Measurements from ENCODE around the gene ERFL.

The ERFL gene

DNA sequence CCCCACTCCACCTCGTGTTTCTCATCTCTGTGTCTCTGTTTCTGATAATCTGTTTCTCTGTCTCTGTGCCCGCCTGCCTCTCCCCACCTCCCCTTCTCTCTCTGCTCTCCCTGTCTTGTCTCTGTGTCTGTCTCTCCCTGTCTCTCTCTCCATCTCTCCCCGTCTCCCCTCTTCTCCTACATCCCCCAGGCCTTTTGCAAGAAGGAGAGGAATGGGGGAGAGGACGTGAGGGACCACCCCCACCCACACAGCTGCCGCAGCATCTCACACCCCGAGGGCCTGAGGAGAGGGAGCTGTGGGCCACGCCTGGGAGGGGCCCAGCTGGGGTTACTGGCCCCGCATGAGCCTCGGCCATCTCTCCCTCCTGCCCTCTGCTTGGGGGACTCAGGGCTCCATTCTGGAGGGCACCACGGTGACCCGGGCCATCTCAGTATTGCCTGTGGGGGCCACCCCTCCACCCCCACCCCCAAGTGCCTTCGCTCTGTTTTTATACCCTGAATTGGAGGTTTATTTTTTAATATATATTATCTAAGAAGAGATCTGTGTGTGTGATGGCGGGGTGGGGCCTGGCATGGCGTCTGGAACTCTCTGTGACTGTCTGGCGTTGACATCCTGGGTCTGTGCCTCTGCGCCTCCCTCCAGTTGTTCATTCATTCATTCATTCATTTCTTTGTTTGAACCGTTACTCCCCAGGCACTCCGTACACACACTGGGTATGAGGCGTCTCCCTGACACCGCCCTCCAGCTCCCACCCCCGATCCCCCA is 21.2 kb downstream of the ERFL start:
- Histone ChIP-seq H3K4me3 (replicated peaks; ENCODE audit: insufficient read depth, low read length) (no peak overlapping the region), H3K27me3 (ENCODE audit: insufficient read depth, poor library complexity, severe bottlenecking) (peaks cover 11% of the 10 kb centered on the region), H3K27ac (replicated peaks) (no peak overlapping the region)
- no peak for DNase-seq (ENCODE audit: low read depth in 1 of 2, low spot score in 1 of 2)
- TF ChIP-seq POLR2AphosphoS5 (IDR thresholded peaks at IDR 0.05; ENCODE audit: low read depth), result 0 out of 2 replicates have a peak, but pooled peaks have one; percentile 20
- TF ChIP-seq, protein P1, sequence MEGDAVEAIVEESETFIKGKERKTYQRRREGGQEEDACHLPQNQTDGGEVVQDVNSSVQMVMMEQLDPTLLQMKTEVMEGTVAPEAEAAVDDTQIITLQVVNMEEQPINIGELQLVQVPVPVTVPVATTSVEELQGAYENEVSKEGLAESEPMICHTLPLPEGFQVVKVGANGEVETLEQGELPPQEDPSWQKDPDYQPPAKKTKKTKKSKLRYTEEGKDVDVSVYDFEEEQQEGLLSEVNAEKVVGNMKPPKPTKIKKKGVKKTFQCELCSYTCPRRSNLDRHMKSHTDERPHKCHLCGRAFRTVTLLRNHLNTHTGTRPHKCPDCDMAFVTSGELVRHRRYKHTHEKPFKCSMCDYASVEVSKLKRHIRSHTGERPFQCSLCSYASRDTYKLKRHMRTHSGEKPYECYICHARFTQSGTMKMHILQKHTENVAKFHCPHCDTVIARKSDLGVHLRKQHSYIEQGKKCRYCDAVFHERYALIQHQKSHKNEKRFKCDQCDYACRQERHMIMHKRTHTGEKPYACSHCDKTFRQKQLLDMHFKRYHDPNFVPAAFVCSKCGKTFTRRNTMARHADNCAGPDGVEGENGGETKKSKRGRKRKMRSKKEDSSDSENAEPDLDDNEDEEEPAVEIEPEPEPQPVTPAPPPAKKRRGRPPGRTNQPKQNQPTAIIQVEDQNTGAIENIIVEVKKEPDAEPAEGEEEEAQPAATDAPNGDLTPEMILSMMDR (IDR thresholded peaks at IDR 0.05; ENCODE audit: insufficient read depth, low read length), result no peak
- TF ChIP-seq, protein P2, sequence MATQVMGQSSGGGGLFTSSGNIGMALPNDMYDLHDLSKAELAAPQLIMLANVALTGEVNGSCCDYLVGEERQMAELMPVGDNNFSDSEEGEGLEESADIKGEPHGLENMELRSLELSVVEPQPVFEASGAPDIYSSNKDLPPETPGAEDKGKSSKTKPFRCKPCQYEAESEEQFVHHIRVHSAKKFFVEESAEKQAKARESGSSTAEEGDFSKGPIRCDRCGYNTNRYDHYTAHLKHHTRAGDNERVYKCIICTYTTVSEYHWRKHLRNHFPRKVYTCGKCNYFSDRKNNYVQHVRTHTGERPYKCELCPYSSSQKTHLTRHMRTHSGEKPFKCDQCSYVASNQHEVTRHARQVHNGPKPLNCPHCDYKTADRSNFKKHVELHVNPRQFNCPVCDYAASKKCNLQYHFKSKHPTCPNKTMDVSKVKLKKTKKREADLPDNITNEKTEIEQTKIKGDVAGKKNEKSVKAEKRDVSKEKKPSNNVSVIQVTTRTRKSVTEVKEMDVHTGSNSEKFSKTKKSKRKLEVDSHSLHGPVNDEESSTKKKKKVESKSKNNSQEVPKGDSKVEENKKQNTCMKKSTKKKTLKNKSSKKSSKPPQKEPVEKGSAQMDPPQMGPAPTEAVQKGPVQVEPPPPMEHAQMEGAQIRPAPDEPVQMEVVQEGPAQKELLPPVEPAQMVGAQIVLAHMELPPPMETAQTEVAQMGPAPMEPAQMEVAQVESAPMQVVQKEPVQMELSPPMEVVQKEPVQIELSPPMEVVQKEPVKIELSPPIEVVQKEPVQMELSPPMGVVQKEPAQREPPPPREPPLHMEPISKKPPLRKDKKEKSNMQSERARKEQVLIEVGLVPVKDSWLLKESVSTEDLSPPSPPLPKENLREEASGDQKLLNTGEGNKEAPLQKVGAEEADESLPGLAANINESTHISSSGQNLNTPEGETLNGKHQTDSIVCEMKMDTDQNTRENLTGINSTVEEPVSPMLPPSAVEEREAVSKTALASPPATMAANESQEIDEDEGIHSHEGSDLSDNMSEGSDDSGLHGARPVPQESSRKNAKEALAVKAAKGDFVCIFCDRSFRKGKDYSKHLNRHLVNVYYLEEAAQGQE (IDR thresholded peaks at IDR 0.05; ENCODE audit: insufficient replicate concordance, low read depth), result no peak

DNA sequence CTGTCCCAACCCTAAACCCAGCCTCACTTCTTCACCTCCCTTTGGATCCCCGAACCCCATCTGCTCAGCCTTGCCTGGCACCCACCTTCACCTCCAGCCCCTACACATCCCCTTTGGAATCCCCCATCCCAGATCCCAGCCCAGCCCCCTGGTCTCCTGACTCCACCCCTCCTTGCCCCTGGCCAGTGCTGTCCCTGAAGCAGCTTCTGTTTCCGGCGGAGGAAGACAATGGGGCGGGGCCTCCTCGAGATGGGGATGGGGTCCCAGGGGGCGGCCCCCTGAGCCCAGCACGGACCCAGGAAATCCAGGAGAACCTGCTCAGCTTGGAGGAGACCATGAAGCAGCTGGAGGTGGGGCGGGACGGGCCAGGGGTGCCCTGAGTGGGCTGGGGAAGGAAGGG is 22.0 kb downstream of the ERFL start:
- Histone ChIP-seq H3K4me3 (replicated peaks; ENCODE audit: insufficient read depth, low read length) (no peak overlapping the region), H3K27ac (replicated peaks) (no peak overlapping the region), H3K27me3 (ENCODE audit: insufficient read depth, poor library complexity, severe bottlenecking) (peaks cover 3% of the 10 kb centered on the region)
- TF ChIP-seq, protein P2 (IDR thresholded peaks at IDR 0.05; ENCODE audit: insufficient replicate concordance, low read depth), result no peak
- TF ChIP-seq, protein P1 (IDR thresholded peaks at IDR 0.05; ENCODE audit: insufficient read depth, low read length), result no peak
- TF ChIP-seq SPI1 (IDR thresholded peaks at IDR 0.05; ENCODE audit: borderline replicate concordance, low read depth), result no peak
- TF ChIP-seq GABPA (IDR thresholded peaks at IDR 0.05; ENCODE audit: low read depth), result no peak
- TF ChIP-seq POLR2AphosphoS5 (IDR thresholded peaks at IDR 0.05; ENCODE audit: low read depth), result no peak
- no peak for DNase-seq (ENCODE audit: low read depth in 1 of 2, low spot score in 1 of 2)

DNA sequence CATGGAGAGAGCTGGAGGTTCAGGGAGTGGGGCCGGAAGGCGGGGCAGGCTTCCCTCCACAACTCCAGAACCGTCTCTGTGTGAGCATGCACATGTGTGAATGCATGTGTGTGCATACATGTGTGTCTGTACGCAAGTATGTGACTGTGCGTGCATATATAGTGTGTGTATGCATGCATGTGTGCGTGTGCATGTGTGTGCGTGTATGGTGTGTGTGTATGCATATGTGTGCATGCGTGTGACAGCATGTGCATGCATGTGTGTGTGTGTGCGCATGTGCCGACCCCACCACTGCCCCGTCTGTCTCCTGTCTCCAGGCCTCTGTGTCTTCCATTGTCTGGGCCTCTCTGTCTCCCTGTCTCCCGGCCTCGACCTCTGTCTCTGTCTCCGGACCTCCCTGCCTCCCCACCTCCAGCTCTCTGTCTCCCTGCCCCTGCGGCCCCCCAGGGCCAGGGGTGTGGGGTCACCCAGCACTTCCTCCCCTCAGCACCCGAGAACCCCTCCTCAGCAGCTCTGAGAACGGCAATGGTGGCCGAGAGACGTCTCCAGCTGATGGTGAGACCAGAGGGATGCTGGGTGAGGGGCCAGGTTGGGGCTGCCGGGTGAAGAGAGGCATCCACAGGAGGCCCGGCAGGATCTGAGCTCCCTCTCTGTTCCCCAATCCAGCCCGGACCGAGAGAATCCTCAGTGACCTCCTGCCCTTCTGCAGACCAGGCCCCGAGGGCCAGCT is 22.8 kb downstream of the ERFL start:
- TF ChIP-seq, protein P2 (IDR thresholded peaks at IDR 0.05; ENCODE audit: insufficient replicate concordance, low read depth), result no peak
- TF ChIP-seq POLR2AphosphoS5 (IDR thresholded peaks at IDR 0.05; ENCODE audit: low read depth) (no peak; the same call in 1 of the 2 replicates), SPI1 (IDR thresholded peaks at IDR 0.05; ENCODE audit: borderline replicate concordance, low read depth) (no peak), GABPA (IDR thresholded peaks at IDR 0.05; ENCODE audit: low read depth) (no peak)
- TF ChIP-seq, protein P1 (IDR thresholded peaks at IDR 0.05; ENCODE audit: insufficient read depth, low read length), result no peak
- DNase-seq (ENCODE audit: low read depth in 1 of 2, low spot score in 1 of 2), result no peak
- no peak overlapping the region for H3K27ac ChIP-seq (replicated peaks)
- no peaks in the 10 kb centered on the region for H3K27me3 ChIP-seq (ENCODE audit: insufficient read depth, poor library complexity, severe bottlenecking)
- no peak overlapping the region for H3K4me3 ChIP-seq (replicated peaks; ENCODE audit: insufficient read depth, low read length)
